ENCODE measurements around the gene GPC6. TPM values are rescaled to one million over a fixed set of nuclear protein-coding genes. Genes with fewer than 3 reads are reported as not detected.
"Not testable (repeated sequence)": the region's sequence is repeated elsewhere in the genome, so short reads cannot be mapped to it uniquely, and the experiment has no call there.

GPC6 gene
- total and polyA plus RNA-seq, 4 donors, result 5.0 to 37.4 (median 18.9) TPM

- ATAC-seq (ENCODE audit: low FRiP score), result peak; percentile 50
- intact Hi-C loops (cut with DNase I), result loop anchor here (10.0 kb wide), 4 partner anchors 168 to 1628 kb away; no protein-coding TSS in a partner anchor
- no peaks in the 10 kb centered on the region for H3K27me3 ChIP-seq (ENCODE audit: control insufficient read depth in 1 of 2, insufficient read depth in 2 of 2, low read length in 1 of 2)
- WGBS, 2 donors, result 23 to 24% methylated on average over 17 of the region's 17 CpGs
- no peak overlapping the region for H3K4me3 ChIP-seq (ENCODE audit: low read length in 2 of 2)
- DNase-seq, result peak in 1 of 2 donors; percentile 77
- H3K4me1 ChIP-seq (ENCODE audit: control insufficient read depth in 1 of 2, insufficient read depth in 2 of 2, low read length in 2 of 2), result peaks cover 4 to 5% of the 10 kb centered on the region in 2 donors
- peak overlapping the region in 1 of 2 donors; percentile 56 for H3K27ac ChIP-seq (ENCODE audit: low read depth in 1 of 2, low read length in 2 of 2)
- no peaks in the 10 kb centered on the region for H3K36me3 ChIP-seq (ENCODE audit: control insufficient read depth in 1 of 2, insufficient read depth in 2 of 2, low read length in 1 of 2)
- no peaks in the 10 kb centered on the region for H3K9me3 ChIP-seq (ENCODE audit: control insufficient read depth, low read length)
Measured at GRCh38 chr13:94342436-94343242, 1116.0 kb downstream of the GPC6 start.

- Histone ChIP-seq H3K27me3 (ENCODE audit: control insufficient read depth in 1 of 2, insufficient read depth in 2 of 2, low read length in 1 of 2) (no peaks in the 10 kb centered on the region), H3K36me3 (ENCODE audit: control insufficient read depth in 1 of 2, insufficient read depth in 2 of 2, low read length in 1 of 2) (no peaks in the 10 kb centered on the region), H3K27ac (ENCODE audit: low read depth in 1 of 2, low read length in 2 of 2) (peak overlapping the region in 1 of 2 donors; percentile 56), H3K9me3 (ENCODE audit: control insufficient read depth, low read length) (no peaks in the 10 kb centered on the region), H3K4me1 (ENCODE audit: control insufficient read depth in 1 of 2, insufficient read depth in 2 of 2, low read length in 2 of 2) (peaks cover 4 to 5% of the 10 kb centered on the region in 2 donors), H3K4me3 (ENCODE audit: low read length in 2 of 2) (peak overlapping the region in 1 of 2 donors; percentile 47)
- DNase-seq (no peak), ATAC-seq (ENCODE audit: low FRiP score) (peak; percentile 71)
- intact Hi-C loops (cut with DNase I), result loop anchor here (10.0 kb wide), 4 partner anchors 168 to 1628 kb away; no protein-coding TSS in a partner anchor
- WGBS, 2 donors, result 7 to 11% methylated on average over 7 of the region's 7 CpGs
Measured at GRCh38 chr13:94343243-94343585, 1116.6 kb downstream of the GPC6 start.

DNA sequence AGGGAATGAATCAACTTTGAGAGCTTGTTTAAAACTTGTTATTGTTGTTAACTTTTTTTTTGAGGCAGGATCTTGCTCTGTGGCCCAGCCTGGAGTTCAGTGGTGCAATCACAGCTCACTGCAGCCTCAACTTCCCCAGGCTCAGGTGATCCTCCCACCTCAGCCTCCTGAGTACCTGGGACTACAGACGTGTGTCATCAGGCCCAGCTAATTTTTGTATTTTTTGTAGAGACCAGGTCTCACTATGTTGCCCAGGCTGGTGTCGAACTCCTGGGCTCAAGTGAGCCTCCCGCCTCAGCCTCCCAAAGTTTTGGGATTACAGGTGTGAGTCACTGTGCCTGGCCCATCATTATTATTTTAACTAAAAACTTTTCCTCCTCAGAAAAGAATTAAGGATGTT, 1117.1 kb downstream of the GPC6 start:
- not testable (repeated sequence) for ATAC-seq (ENCODE audit: low FRiP score); DNase-seq; H3K4me1 ChIP-seq (ENCODE audit: control insufficient read depth in 1 of 2, insufficient read depth in 2 of 2, low read length in 2 of 2); H3K36me3 ChIP-seq (ENCODE audit: control insufficient read depth in 1 of 2, insufficient read depth in 2 of 2, low read length in 1 of 2); H3K9me3 ChIP-seq (ENCODE audit: control insufficient read depth, low read length); H3K27me3 ChIP-seq (ENCODE audit: control insufficient read depth in 1 of 2, insufficient read depth in 2 of 2, low read length in 1 of 2)
- intact Hi-C loops (cut with DNase I), result loop anchor here (10.0 kb wide), 4 partner anchors 169 to 1629 kb away; no protein-coding TSS in a partner anchor
- 86 to 91% methylated on average over 3 of the region's 3 CpGs for WGBS, 2 donors
- H3K4me3 ChIP-seq (ENCODE audit: low read length in 2 of 2), result peak overlapping the region in 1 of 2 donors; percentile 47
- H3K27ac ChIP-seq (ENCODE audit: low read depth in 1 of 2, low read length in 2 of 2), result peak overlapping the region; percentile 14 to 71

DNA sequence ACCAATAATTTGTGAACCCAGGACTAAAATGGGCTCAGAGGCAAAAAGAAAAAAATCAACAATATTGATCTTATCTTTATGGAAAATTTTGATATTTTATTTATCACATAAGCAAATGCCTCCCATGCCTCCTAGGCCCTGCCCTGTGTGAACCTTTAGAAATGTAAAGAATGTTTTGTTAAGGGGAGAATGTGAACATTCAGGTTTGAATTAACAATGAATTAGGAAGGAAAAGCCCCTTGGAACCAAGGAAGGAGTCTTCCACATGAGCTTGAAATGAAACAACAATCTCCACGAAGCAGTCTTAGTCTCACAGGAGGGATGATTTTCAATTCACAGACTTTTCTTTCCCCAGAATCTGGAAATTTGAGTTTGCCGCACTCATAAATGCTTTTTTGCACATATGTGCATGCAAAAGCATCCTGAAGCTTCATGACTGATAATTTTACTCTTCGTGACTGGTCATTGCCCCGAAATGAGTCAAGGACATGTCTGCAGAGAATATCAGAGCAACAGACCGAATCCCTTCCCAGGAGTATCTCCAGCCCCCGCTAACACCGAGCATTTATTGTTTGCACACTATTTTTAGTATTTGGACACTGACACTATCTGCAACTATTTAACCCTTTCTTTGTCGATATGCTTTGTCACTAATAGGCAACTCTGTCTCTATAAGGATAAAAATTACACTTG, 1117.7 kb downstream of the GPC6 start:
- H3K4me3 ChIP-seq (ENCODE audit: low read length in 2 of 2), result peak overlapping the region in 1 of 2 donors; percentile 21
- intact Hi-C loops (cut with DNase I), result loop anchor here (10.0 kb wide), 4 partner anchors 169 to 1629 kb away; no protein-coding TSS in a partner anchor
- DNase-seq, result no peak
- ATAC-seq (ENCODE audit: low FRiP score), result no peak
- no peak overlapping the region for H3K27ac ChIP-seq (ENCODE audit: low read depth in 1 of 2, low read length in 2 of 2)
- 8 to 11% methylated on average over 8 of the region's 8 CpGs for WGBS, 2 donors
- H3K9me3 ChIP-seq (ENCODE audit: control insufficient read depth, low read length), result no peaks in the 10 kb centered on the region
- no peaks in the 10 kb centered on the region for H3K27me3 ChIP-seq (ENCODE audit: control insufficient read depth in 1 of 2, insufficient read depth in 2 of 2, low read length in 1 of 2)
- H3K36me3 ChIP-seq (ENCODE audit: control insufficient read depth in 1 of 2, insufficient read depth in 2 of 2, low read length in 1 of 2), result no peaks in the 10 kb centered on the region
- H3K4me1 ChIP-seq (ENCODE audit: control insufficient read depth in 1 of 2, insufficient read depth in 2 of 2, low read length in 2 of 2), result peaks cover 4 to 5% of the 10 kb centered on the region in 2 donors

GRCh38 chr13:94345374-94346195, 1119.0 kb downstream of the GPC6 start:
- intact Hi-C loops (cut with DNase I), result loop anchor here (10.0 kb wide), 4 partner anchors 171 to 1631 kb away; no protein-coding TSS in a partner anchor
- H3K9me3 ChIP-seq (ENCODE audit: control insufficient read depth, low read length), result no peaks in the 10 kb centered on the region
- peaks cover 4 to 5% of the 10 kb centered on the region in 2 donors for H3K4me1 ChIP-seq (ENCODE audit: control insufficient read depth in 1 of 2, insufficient read depth in 2 of 2, low read length in 2 of 2)
- no peak for ATAC-seq (ENCODE audit: low FRiP score)
- WGBS, 2 donors, result 21 to 24% methylated on average over 8 of the region's 8 CpGs
- H3K27ac ChIP-seq (ENCODE audit: low read depth in 1 of 2, low read length in 2 of 2), result no peak overlapping the region
- no peak for DNase-seq
- H3K27me3 ChIP-seq (ENCODE audit: control insufficient read depth in 1 of 2, insufficient read depth in 2 of 2, low read length in 1 of 2), result no peaks in the 10 kb centered on the region
- H3K4me3 ChIP-seq (ENCODE audit: low read length in 2 of 2), result no peak overlapping the region
- no peaks in the 10 kb centered on the region for H3K36me3 ChIP-seq (ENCODE audit: control insufficient read depth in 1 of 2, insufficient read depth in 2 of 2, low read length in 1 of 2)

DNA sequence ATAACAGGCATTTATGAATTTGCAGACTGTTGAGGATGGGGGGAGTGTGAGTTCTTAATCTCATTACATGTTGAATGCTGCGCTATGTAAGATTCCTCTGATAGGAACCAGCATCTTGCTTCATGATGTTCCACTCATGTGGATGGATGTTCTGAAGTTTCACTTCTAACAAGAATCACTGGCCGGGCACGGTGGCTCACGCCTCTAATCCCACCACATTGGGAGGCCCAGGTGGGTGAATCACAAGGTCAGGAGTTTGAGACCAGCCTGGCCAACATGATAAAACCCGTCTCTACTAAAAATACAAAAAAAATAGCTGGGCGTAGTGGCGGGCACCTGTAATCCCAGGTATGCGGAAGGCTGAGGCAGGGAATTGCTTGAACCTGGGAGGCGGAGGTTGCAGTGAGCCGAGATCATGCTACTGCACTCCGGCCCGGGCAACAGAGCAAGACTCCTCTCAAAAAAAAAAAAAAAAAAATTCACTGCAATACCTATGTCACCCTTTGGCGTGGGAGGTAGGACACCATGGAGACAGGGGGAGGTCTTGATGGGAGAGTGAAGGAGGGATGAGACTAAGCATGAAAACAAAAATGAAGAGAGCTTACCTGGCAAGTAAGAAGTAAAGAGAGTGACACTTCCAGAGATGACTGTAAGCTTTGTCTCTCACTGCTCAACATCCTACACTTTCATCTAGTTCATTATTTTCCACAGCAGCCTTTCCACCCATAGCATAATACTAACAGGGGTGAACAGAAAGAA, 1119.8 kb downstream of the GPC6 start:
- Histone ChIP-seq H3K27me3 (ENCODE audit: control insufficient read depth in 1 of 2, insufficient read depth in 2 of 2, low read length in 1 of 2) (no peaks in the 10 kb centered on the region), H3K4me1 (ENCODE audit: control insufficient read depth in 1 of 2, insufficient read depth in 2 of 2, low read length in 2 of 2) (peaks cover 4 to 5% of the 10 kb centered on the region in 2 donors), H3K4me3 (ENCODE audit: low read length in 2 of 2) (no peak overlapping the region), H3K9me3 (ENCODE audit: control insufficient read depth, low read length) (no peaks in the 10 kb centered on the region), H3K27ac (ENCODE audit: low read depth in 1 of 2, low read length in 2 of 2) (no peak overlapping the region), H3K36me3 (ENCODE audit: control insufficient read depth in 1 of 2, insufficient read depth in 2 of 2, low read length in 1 of 2) (no peaks in the 10 kb centered on the region)
- ATAC-seq (ENCODE audit: low FRiP score) (no peak), DNase-seq (no peak)
- 96 to 97% methylated on average over 13 of the region's 13 CpGs for WGBS, 2 donors
- intact Hi-C loops (cut with DNase I), result loop anchor here (10.0 kb wide), 4 partner anchors 172 to 1632 kb away; no protein-coding TSS in a partner anchor

GRCh38 chr13:94351292-94351990, 1124.8 kb downstream of the GPC6 start:
- H3K27ac ChIP-seq (ENCODE audit: low read depth in 1 of 2, low read length in 2 of 2), result no peak overlapping the region
- intact Hi-C loops (cut with DNase I), result no loop called here
- H3K4me3 ChIP-seq (ENCODE audit: low read length in 2 of 2), result no peak overlapping the region
- WGBS, 2 donors, result 91 to 92% methylated on average over 5 of the region's 5 CpGs
- H3K9me3 ChIP-seq (ENCODE audit: control insufficient read depth, low read length), result peaks cover 1% of the 10 kb centered on the region
- H3K27me3 ChIP-seq (ENCODE audit: control insufficient read depth in 1 of 2, insufficient read depth in 2 of 2, low read length in 1 of 2), result no peaks in the 10 kb centered on the region
- ATAC-seq (ENCODE audit: low FRiP score) (no peak), DNase-seq (no peak)
- no peaks in the 10 kb centered on the region for H3K36me3 ChIP-seq (ENCODE audit: control insufficient read depth in 1 of 2, insufficient read depth in 2 of 2, low read length in 1 of 2)
- H3K4me1 ChIP-seq (ENCODE audit: control insufficient read depth in 1 of 2, insufficient read depth in 2 of 2, low read length in 2 of 2), result no peaks in the 10 kb centered on the region
